GM23338 (cell line): ENCODE results near the gene ZFYVE27. TPM values are rescaled to one million over a fixed set of nuclear protein-coding genes. Genes with fewer than 3 reads are reported as not detected.

Experiments
- ATAC-seq: fragments of 200-7000 bp; cut with Tn5 transposase; 3 replicates; pipeline ENCODE4 v1.9.1; 2020
- DNase-seq: peaks from one replicate; pipeline ENCODE4 v3.0.0-alpha.2; 2015; ENCODE audit warnings: low spot score
- H2AFZ ChIP-seq: fragments of 200-600 bp; sonication (generic); 2 replicates; pipeline ENCODE4 v1.8.0; 2016; ENCODE audit warnings: antibody characterized with exemption, mild to moderate bottlenecking, moderate library complexity
- H3F3A ChIP-seq: fragments of 200-600 bp; sonication (generic); replicated peaks from 2 replicates; pipeline ENCODE4 v1.8.0; 2017; ENCODE audit warnings: antibody characterized with exemption, mixed run types, low read depth
- H3K27ac ChIP-seq: fragments of 200-600 bp; sonication (generic); 2 replicates; pipeline ENCODE4 v1.6.1; 2016; ENCODE audit warnings: low read depth
- H3K27me3 ChIP-seq: fragments of 200-600 bp; sonication (generic); 2 replicates; pipeline ENCODE4 v1.8.0; 2016; ENCODE audit warnings: mild to moderate bottlenecking, mixed run types, moderate library complexity; ENCODE audit not compliant: insufficient read depth
- H3K36me3 ChIP-seq: fragments of 200-600 bp; sonication (generic); 2 replicates; pipeline ENCODE4 v1.8.0; 2016; ENCODE audit warnings: mild to moderate bottlenecking; ENCODE audit not compliant: insufficient read depth
- H3K4me1 ChIP-seq: fragments of 200-600 bp; sonication (generic); 2 replicates; pipeline ENCODE4 v1.8.0; 2016; ENCODE audit warnings: mild to moderate bottlenecking, moderate library complexity; ENCODE audit not compliant: insufficient read depth
- H3K4me2 ChIP-seq: fragments of 200-600 bp; sonication (generic); 2 replicates; pipeline ENCODE4 v1.7.1; 2017; ENCODE audit warnings: mixed run types
- H3K4me3 ChIP-seq: fragments of 200-600 bp; sonication (generic); 2 replicates; pipeline ENCODE4 v1.6.1; 2016; ENCODE audit warnings: mixed run types
- H3K79me2 ChIP-seq: fragments of 200-600 bp; sonication (generic); replicated peaks from 2 replicates; pipeline ENCODE4 v1.8.0; 2017; ENCODE audit warnings: mild to moderate bottlenecking; ENCODE audit not compliant: insufficient read depth
- H3K9me2 ChIP-seq: fragments of 200-600 bp; sonication (generic); 2 replicates; pipeline ENCODE4 v1.8.0; 2017; ENCODE audit not compliant: insufficient read depth
- H4K20me1 ChIP-seq: fragments of 200-600 bp; sonication (generic); replicated peaks from 2 replicates; pipeline ENCODE4 v1.8.0; 2017; ENCODE audit warnings: mild to moderate bottlenecking; ENCODE audit not compliant: insufficient read depth
- H3K27ac Mint-ChIP-seq: 2 replicates; pipeline ENCODE4 v1.8.0; 2020; ENCODE audit warnings: inconsistent platforms, mild to moderate bottlenecking, moderate library complexity, mixed read lengths
- H3K27me3 Mint-ChIP-seq: 3 replicates; pipeline ENCODE4 v1.8.0; 2022; ENCODE audit warnings: low read depth, mild to moderate bottlenecking, moderate library complexity, mixed read lengths, inconsistent platforms; ENCODE audit not compliant: insufficient read depth, poor library complexity
- H3K36me3 Mint-ChIP-seq: 3 replicates; pipeline ENCODE4 v1.8.0; 2021; ENCODE audit warnings: low read depth, mild to moderate bottlenecking, inconsistent platforms, moderate library complexity, mixed read lengths
- H3K4me1 Mint-ChIP-seq: 3 replicates; pipeline ENCODE4 v1.8.0; 2020; ENCODE audit warnings: mild to moderate bottlenecking, inconsistent platforms, mixed read lengths
- H3K4me3 Mint-ChIP-seq: 3 replicates; pipeline ENCODE4 v1.8.0; 2021; ENCODE audit warnings: moderate library complexity, mild to moderate bottlenecking, inconsistent platforms, mixed read lengths
- H3K9me3 Mint-ChIP-seq: 3 replicates; pipeline ENCODE4 v1.8.0; 2020; ENCODE audit warnings: moderate library complexity, mild to moderate bottlenecking, inconsistent platforms, mixed read lengths
- CTCF ChIP-seq, 2 experiments: fragments of 200-600 bp in 1 of 2; sonication (generic) in 1 of 2; conservative IDR thresholded peaks; 2 replicates each; pipeline versions ENCODE4 v1.5.1 to v1.6.1; 2016 to 2017; ENCODE audit warnings: antibody characterized with exemption in 2 of 2, low read depth in 2 of 2, mild to moderate bottlenecking in 2 of 2, moderate library complexity in 1 of 2
- EZH2 ChIP-seq: fragments of 200-600 bp; sonication (generic); IDR thresholded peaks from one replicate; pipeline ENCODE4 v1.8.0; 2017; ENCODE audit warnings: antibody characterized with exemption, mild to moderate bottlenecking, low read depth; ENCODE audit not compliant: unreplicated experiment
- EZH2phosphoT487 ChIP-seq: fragments of 200-600 bp; sonication (generic); IDR thresholded peaks from one replicate; pipeline ENCODE4 v1.8.1; 2018; ENCODE audit warnings: antibody characterized with exemption; ENCODE audit not compliant: unreplicated experiment
- JUNB ChIP-seq: IDR thresholded peaks from one replicate; pipeline ENCODE4 v1.6.1; 2016; ENCODE audit warnings: antibody characterized with exemption; ENCODE audit not compliant: unreplicated experiment
- POLR2AphosphoS5 ChIP-seq: IDR thresholded peaks from 2 replicates; pipeline ENCODE4 v1.6.1; 2016; ENCODE audit warnings: antibody characterized with exemption, low read depth
- STAT1 ChIP-seq: IDR thresholded peaks from one replicate; pipeline ENCODE4 v1.6.1; 2016; ENCODE audit warnings: antibody characterized with exemption; ENCODE audit not compliant: unreplicated experiment
- ZNF462 ChIP-seq: fragments of 250-450 bp; sonication (Bioruptor Pico); IDR thresholded peaks from 2 replicates; pipeline ENCODE4 v1.5.0; 2020; ENCODE audit warnings: mild to moderate bottlenecking, moderate library complexity
- polyA plus RNA-seq: library from polyadenylated mRNA; unstranded; fragments of >200 nt; fragmentation: Nextera tagmentation; extraction: Ambion mirVana; gene quantifications from 2 replicates; pipeline ENCODE4 v1.2.1, GENCODE V29; 2016
- total RNA-seq: library from RNA; depleted of rRNA; stranded (reverse); fragments of >200 nt; shearing (Covaris generic); gene quantifications from 2 replicates; pipeline ENCODE4 v1.2.3, GENCODE V29; 2014

The ZFYVE27 gene
- total and polyA plus RNA-seq, 2 experiments from 2014 or later, result 15.0 to 25.8 TPM

- Histone ChIP-seq H3K4me1 (peaks cover 2% of the 10 kb centered on the region; the same call in 1 of the 2 replicates), H3K36me3 (peaks cover 17% of the 10 kb centered on the region; the same call in 1 of the 2 replicates), H3K79me2 (no peaks in the 10 kb centered on the region), H3K27me3 (no peaks in the 10 kb centered on the region), H3K27ac (no peak overlapping the region), H3K4me3 (no peak overlapping the region), H4K20me1 (no peaks in the 10 kb centered on the region; the same call in 1 of the 2 replicates), H3K4me2 (no peak overlapping the region), H3F3A (no peaks in the 10 kb centered on the region), H2AFZ (no peak overlapping the region), H3K9me2 (no peaks in the 10 kb centered on the region)
- Mint-ChIP-seq H3K9me3 (no peaks in the 10 kb centered on the region), H3K4me3 (no peak overlapping the region), H3K36me3 (peaks cover 68% of the 10 kb centered on the region), H3K27me3 (peaks cover 19% of the 10 kb centered on the region), H3K4me1 (peaks cover 10% of the 10 kb centered on the region), H3K27ac (no peak overlapping the region)
- DNase-seq, result no peak
- ATAC-seq, result no peak
- no peak for TF ChIP-seq STAT1
- TF ChIP-seq POLR2AphosphoS5, result no peak
- no peak for TF ChIP-seq EZH2phosphoT487
- TF ChIP-seq CTCF (conservative IDR thresholded peaks at IDR 0.05; ENCODE audit: low read depth in 2 of 2), result no peak
- no peak for TF ChIP-seq JUNB
- TF ChIP-seq EZH2, result no peak
- no peak for TF ChIP-seq ZNF462 (CRISPR knock-in tag)
These were observed 20.5 kb downstream of the ZFYVE27 start for GRCh38 chr10:97757471-97757870.
